ENCODE data around the gene WWOX. TPM values are rescaled to one million over a fixed set of nuclear protein-coding genes. Genes with fewer than 3 reads are reported as not detected.

Gene WWOX
- total and polyA plus RNA-seq, 2 donors (not counting 3 experiments of a cell fraction or from before 2014, with no cell fraction given) = 6.2 to 12.5 TPM

GRCh38 chr16:78431004-78431670 lies 331.7 kb downstream of the WWOX start:
- H3K9me1 ChIP-seq (replicated peaks; ENCODE audit: control insufficient read depth, extremely low read depth, insufficient read depth, low read length) = no peaks in the 10 kb centered on the region
- H2AFZ ChIP-seq (ENCODE audit: low read depth, low read length) = no peak overlapping the region
- no TSS peak for BruUV-seq (replicated peaks)
- no peaks in the 10 kb centered on the region for H3K27me3 ChIP-seq (ENCODE audit: control insufficient read depth in 2 of 2, insufficient read depth in 2 of 2, low read length in 2 of 2)
- no peaks in the 10 kb centered on the region for H3K36me3 ChIP-seq (ENCODE audit: control insufficient read depth in 2 of 2, extremely low read depth in 1 of 2, insufficient read depth in 2 of 2, low read length in 2 of 2)
- peaks cover 2% of the 10 kb centered on the region for H3K9me3 ChIP-seq (replicated peaks; ENCODE audit: control insufficient read depth, insufficient read depth, low read length)
- no peaks in the 10 kb centered on the region for H4K20me1 ChIP-seq (replicated peaks; ENCODE audit: control insufficient read depth, extremely low read depth, insufficient read depth, low read length)
- no peak overlapping the region for H3K4me2 ChIP-seq (ENCODE audit: insufficient read depth, low read length)
- dilution Hi-C loops (cut with MboI; ENCODE audit: extremely low pct_ligation_motif_present, low sequenced_read_pairs) = no loop called here
- H3K9ac ChIP-seq (replicated peaks; ENCODE audit: extremely low read depth, insufficient read depth, low read length) = no peak overlapping the region
- no peak for TF ChIP-seq MAX (IDR thresholded peaks at IDR 0.05; ENCODE audit: insufficient read depth, insufficient read length)
- no peak for TF ChIP-seq POLR2A (IDR thresholded peaks at IDR 0.05; ENCODE audit: low read depth, low read length)
- no peak for TF ChIP-seq CTCF (IDR thresholded peaks at IDR 0.05; ENCODE audit: extremely low read depth in 1 of 2, insufficient read depth in 1 of 2, low read depth in 1 of 2, low read length in 2 of 2)
- TF ChIP-seq JUN (IDR thresholded peaks at IDR 0.05; ENCODE audit: borderline replicate concordance, insufficient read depth, insufficient read length, low read depth) = no peak
- TF ChIP-seq MYC (IDR thresholded peaks at IDR 0.05; ENCODE audit: low read depth, low read length) = no peak
- TF ChIP-seq FOS (IDR thresholded peaks at IDR 0.05; ENCODE audit: borderline replicate concordance, insufficient read depth, low read length) = no peak
- H3K27ac ChIP-seq (ENCODE audit: insufficient read depth, low read depth, low read length) = no peak overlapping the region
- no peaks in the 10 kb centered on the region for H3K79me2 ChIP-seq (ENCODE audit: control insufficient read depth, insufficient read depth, low read length)
- H3K4me1 ChIP-seq (ENCODE audit: control insufficient read depth, extremely low read depth, insufficient read depth, low read length) = no peaks in the 10 kb centered on the region
- no peak for DNase-seq (ENCODE audit: low read depth, low spot score)
- CTCF ChIA-PET = no interaction called here
- FAIRE-seq = no peak
- POLR2A ChIA-PET = no interaction called here
- H3K4me3 ChIP-seq (replicated peaks in 1 of 3; ENCODE audit: insufficient read depth in 1 of 3, low read depth in 1 of 3, low read length in 3 of 3) = no peak overlapping the region
- intact Hi-C loops (cut with micrococcal nuclease) = no loop called here
